SW 1271 (cell line): ENCODE data around the gene BUB1B.

Source experiments
- DNase-seq, 2 experiments: peaks; one replicate each; lab custom pipeline; 2025; lab: John Stamatoyannopoulos, UW

The BUB1B gene

DNA sequence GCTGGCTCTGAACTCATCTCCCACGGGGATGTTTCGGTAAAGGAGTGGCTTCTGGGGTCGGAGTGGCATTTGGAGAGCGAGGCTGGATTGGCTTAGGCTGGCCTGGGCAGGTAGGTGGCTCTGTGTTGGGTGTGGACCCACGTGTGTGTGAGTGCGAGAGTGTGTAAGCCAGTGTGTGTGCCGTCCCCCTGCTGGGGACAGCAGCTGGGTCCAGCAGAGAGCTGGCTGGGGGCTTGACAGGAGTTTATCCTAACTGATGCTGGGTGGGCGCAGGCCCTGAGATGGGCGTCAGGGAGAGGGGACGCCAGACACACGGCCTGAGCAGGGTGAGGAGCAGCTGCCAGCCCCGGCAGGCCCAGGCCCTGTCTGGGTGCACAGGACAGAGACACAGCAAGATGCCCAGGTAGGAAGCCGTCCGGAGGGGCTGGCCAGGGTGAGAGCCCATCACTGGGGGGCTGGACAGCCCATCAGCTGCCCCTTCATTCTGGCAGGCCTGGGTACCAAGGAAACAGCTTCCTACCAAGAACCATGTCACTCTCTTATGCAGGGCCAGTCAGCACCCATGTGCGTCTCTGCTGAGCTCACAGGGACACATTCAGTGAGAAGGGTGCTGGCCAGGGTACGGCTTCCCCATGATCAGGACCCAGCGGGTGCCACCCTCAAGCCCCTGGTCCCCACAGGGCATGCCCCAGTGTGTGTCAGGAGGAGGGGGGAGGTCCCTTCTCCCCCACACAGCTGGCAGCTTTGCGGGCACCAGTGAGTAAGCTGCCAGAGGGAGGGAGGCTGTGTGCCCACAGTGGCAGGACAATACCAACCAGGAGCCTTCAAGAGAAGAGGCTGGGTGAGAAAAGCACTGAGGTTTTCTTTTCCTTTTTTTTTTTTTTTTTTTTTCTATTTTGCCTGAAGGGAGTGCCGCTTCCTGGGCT is 79.1 kb downstream of the BUB1B start:
- no peak for DNase-seq

DNA sequence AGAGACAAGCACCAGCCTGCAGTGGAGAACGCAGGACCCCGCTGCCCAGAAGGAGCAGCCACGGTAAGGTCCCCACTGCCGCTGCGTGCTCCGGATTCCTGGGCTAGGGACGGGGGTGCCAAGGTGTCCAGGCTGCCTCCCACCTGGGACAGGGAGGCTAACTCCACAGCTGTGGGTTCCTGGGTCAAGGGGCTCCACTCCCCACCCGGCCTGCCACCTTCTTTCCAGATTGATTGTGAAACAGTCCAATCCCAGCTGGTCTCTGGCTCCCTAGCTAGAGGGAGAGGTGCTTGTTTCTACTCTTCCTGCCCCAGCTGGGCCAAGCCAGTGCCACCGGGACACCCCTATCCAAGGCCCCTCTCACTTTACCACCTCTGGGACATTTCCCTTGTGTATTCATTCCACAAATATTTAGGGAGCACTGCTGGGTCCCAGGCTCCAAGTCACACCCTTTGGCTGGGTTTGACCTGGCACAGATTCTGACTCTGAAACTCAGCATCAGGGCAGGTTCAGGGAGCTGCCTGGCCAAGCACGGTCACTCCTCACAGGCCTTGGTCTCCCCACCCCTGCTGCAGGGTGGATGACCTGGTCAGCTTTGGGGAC is 79.9 kb downstream of the BUB1B start:
- DNase-seq = no peak

DNA sequence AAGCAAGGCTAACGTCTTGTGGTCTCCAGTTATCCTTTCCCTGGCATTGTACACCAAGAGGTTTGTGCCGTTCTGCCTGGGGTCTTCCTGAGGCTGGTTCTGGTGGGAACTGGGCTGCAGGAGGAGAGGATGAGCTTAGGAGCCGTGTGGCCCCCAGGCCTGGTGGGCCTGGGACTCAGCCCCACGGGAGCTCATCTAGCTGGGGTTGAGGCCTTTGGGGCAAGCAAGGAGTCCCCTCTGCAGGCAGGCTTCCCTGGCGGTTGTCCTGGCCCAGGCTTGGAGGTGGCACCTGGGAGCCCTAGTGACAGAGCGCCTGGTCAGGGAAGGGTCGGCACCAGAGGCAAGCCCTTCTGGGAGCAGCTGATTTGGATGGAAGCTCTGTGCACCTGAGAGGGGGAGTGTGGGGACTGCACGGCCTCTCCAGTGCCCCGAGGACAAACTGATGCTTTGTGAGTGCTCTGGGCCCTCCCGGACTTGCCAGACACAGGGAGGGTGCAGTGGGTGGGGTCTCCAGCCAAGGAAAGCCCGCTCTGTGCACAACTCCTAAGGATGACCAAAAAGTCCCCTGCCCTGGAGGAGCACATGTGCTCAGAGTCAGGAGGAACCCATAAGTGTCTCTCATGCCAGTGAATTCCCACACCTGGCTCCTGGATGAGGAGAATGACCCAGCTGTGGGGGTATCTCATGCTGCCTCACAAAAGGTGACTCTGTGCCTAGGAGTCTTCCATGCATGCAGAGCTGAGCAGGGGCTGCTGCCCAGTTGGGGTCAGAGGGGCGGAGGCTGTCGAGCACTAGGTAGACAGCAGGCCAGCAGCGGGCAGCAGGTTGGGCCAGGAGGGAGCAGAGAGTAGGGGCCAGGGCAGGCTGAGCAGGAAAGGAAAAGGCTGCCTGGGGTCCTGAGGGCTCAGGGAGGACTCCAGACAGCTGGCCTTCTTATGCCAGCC is 80.7 kb downstream of the BUB1B start:
- DNase-seq = no peak

DNA sequence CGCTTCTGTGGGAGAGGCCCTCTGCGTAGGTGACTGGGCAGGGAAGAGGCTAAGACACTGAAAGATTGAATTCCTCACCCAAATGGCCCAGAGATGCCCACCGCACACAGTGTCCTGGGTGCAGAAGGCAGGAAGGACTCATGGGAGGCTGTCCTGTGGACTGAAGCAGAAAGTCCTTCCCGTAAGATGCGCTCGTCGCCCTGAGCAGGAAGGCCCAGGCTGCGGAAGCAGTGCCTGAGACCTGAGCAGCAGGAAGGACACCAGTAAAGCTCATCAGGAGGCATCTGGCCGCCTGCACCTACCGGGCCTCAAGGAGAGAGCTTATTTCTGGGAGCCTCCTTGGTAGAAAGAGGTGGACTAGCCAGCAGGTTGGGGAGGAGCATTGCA is 81.3 kb downstream of the BUB1B start:
- no peak for DNase-seq

DNA sequence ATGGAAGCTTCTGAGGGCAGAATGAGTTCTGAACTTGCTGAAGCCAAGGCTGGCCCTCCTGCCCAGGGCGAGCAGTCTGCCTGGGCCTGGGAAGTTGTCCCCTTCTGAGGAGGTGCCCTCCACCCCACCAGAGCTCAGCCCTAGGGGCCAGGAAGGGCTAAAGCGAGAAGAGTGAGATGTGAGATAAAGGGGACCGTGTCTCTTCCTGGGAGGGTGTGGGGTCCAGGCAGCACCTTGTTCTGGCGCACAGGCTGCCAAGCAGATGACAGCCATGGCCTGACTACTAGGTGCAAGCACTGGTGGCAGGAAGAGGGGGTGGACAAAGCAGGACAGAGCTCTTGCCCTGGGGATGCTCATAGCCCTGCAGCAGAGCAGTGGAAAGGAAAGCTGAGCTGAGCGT is 81.7 kb downstream of the BUB1B start:
- no peak for DNase-seq

DNA sequence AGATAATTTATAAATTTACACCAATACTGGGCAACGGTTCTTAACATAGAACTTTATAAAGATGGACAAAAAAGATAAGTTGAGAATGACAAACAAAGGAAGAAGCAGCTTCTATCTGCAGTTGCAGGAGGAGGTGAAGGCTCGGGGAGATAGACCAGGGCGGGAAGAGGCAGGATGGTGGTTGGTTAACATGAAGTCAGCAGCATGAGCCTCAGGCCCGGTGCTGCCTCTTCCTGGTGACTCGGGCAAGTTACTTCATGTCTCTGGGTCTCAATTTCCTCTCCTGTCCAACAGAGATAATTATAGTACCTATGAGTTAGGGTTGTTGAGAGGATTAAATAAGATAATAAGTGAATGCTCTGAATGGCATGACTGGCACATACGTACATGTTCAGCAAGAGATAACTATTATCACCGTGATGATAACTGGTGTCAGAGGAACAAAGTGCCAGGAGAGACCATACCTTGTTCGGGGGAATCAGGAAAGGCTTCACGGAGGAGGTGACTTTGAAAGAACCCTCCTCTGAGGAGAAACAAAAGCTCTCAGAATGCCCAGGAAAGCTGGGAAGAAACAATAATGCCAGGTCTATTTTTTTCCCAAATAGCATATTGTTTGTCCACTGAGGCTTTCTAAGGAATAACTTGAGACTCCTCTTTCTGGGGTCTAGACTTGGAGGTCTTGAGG is 82.4 kb downstream of the BUB1B start:
- no peak for DNase-seq

DNA sequence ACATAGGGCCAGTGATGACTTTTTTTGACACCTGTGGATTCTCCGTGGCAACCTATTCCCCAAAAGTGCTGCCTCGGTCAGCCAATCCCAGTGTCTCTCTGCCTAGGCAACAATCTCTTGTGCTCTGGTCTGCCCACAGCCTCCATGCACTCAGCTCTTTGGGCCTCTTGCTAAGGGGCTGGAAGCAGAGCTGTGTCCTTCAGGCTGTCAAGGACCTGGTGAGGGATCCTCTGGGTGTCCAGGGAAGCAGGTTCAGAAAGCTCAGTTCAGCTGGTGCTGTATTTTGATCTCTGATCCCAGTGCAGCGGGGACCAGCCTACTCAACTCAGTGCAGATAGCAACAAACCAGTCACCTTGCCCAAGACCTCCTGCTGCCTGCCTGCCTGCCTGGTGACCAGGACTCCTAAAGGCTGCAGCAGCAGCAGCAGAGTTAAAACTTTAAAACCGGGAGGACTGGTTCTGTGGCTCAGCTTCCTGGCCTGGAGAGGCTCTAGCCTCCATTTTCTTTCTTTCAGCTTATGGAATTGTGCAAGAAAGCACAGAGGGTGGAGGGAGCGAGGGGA is 84.2 kb downstream of the BUB1B start:
- no peak for DNase-seq

DNA sequence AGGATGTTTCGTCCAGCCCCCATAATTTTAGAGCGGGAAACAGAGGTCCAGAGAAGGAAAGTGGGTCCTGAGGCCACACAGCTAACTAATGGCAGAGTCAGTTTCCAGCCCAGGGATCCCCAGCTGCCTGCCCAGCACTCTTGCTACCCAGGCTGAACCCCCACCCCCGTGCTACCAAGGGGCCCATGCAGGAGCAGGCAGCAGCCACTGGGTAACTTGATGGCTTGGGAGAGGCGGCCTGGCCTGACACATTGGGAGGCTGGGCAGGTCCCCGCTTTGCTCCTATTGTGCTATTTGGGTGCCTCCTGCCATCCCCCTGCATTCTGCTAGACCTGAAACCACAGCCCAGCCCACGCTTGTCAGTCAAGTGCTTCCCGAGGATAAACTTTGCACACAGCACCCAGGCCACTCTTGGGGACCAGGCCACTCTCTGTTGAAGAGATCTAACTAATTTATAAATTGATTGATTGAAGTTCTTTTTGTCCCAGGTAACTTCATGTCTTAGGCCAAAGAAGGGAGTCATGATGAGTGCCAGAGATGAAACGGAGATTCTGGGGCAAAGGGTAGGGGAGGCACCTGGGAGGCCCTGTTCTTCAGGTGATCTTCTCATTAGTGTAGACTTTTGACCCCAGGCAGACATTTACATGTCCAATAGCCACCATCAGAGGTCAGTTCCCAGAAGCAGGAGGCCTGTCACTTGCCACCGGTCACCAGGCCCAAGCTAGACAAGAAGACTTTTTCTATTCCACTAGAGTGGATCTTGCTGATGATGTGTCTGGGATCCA is 85.0 kb downstream of the BUB1B start:
- no peak for DNase-seq

DNA sequence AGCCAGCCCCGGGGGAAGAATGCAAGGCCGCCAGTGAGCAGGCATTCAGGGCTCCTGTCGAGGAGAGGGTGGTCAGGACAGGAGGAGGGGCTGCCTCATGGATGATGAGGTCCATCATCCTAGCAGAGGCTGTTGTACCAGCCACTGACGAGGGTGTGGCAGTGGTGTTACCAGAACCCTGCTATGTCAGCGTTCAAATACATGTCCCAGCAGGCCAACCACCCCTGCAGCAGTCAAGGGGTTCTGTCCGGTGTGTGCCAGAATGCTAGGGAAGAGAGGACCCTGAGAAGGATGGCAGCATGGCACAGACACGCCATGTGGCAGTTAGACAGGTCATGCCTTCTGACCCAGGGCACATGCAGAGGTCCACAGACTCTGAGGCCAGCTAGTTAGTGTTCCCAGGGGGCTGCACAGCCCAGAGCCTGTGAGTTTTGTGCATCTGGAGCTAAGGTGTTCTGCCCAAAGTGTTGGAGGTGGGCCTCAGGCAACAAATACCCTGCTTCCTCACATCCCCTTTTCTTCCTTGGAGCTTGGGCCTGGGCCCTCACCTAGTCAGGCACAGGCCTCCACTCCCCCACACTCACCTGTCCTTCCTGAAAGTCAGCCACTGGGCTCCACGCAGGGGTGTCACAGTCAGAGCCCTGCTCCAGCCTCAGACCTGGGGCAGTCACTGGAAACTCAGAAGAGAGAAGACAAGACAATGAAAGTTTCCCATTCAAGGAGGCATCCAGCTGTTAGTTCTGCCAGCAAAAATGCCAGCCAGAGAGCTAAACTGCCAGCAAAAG is 85.8 kb downstream of the BUB1B start:
- no peak for DNase-seq

DNA sequence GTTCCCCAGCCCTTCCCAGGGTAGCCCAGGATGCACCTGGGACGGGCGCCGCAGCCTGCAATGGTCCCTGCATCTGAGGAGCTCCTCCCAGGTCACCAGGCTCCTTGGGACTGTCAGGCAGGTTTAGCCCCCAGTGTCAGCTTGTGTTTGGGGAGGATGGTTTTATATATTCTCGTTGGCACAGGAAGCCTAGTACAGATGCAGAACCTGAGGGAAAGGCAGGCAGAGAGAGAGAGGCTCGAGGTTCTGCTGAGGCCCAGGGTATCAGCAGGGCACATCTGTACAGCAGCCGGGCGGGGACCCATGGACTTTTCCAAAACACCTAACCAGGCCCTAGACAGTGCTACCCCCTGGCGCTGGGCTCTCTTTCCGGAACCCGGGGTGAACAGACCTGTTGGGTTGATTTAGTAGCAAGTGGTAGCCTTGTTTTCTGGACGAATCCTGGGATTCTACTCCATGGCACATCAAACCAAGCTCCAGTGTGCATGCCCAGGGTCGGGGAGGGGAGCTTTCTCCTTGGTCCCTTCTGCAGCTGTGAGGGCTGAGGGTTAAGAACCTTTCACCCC is 86.6 kb downstream of the BUB1B start:
- DNase-seq = no peak

DNA sequence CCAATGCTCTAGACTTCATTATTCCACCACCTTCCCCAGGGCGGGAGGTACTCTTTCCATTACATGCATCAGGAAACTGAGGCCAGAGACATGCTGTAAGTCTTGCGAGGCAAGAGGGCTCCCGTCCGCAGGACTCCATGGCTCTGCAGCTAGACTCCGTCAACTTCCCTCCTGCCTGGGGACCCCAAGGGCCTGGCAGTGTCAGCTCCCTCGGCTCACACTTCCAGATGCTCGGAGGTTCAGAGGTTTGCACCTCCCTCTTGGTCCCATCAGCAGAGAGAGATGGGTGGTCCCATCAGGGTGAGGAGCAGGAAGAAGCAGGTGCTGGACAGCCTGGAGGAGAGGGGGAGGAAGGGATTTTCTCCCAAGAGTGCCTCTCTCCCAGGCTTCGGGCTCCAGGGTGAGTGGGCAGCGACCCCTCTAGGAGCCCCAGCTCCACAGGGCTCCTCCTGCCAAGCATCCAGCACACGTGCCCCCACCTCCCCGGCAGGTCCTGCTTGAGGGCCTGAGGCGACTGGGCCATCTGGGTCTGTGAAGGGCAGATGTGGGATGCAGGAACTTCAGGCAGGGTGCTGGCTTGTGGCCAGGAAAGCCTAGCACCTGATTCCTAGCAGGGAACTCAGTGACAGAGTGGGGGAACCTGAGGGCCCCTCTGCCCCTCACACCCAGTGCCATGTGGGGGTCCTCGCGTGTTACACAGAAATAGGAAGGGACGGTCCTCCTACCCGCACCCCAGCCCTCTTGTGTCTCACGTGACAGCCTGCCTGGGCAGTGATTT is 87.3 kb downstream of the BUB1B start:
- no peak for DNase-seq

DNA sequence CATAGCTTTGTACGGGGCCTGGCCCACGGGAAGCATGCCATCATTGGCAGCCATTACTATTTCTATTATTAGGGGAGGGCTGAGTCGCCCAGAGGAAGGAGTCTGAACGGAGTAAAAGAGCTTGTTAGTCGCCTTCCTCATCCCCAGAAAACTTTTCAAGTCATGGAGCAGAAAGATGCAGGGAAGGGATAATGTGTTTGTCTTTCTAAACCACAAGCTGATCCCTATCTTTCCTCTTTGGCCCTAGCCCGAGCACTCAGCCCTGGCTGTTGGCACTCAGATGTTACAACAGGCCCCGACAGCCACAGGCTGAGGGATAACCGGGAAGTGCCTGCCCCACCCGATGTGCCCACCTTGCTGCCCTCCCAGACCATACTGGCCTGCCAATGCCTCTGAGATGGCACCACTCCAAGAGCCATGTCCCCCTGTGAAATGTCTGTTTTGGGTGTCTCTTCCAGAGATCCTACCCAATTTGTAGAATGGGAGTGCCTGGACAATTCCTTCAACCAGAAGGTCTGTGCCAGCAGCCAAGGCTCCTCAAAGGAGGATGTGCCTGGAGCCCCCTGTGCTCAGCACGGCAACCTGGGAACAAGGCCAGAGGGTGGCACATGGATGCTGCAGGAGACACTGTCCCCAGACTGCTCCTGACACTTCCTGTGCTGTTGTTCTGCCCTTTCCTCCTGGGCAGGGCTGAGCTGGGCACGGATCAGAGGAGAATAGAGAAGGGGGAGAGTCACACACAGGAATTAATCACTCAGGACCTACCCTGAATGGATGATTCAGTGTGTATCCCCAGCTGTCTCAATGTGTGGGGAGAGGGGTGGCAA is 88.8 kb downstream of the BUB1B start:
- no peak for DNase-seq

DNA sequence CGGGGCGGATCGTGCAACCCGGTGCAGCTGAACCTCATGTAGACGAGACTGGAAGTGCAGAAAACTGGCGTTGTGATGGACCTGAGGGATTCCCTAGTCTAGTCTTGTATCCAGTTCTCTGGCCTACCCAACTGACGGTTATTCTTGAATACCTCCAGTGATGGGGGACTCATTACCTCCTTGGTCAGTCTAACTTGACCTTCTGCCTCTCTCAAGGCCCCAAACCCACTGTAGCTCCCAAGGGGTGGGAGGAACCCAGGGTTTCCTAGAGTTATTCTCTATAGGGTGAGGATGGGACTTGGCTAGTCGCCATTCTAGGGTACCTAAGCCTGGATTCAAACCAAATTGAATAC is 89.4 kb downstream of the BUB1B start:
- DNase-seq = no peak

DNA sequence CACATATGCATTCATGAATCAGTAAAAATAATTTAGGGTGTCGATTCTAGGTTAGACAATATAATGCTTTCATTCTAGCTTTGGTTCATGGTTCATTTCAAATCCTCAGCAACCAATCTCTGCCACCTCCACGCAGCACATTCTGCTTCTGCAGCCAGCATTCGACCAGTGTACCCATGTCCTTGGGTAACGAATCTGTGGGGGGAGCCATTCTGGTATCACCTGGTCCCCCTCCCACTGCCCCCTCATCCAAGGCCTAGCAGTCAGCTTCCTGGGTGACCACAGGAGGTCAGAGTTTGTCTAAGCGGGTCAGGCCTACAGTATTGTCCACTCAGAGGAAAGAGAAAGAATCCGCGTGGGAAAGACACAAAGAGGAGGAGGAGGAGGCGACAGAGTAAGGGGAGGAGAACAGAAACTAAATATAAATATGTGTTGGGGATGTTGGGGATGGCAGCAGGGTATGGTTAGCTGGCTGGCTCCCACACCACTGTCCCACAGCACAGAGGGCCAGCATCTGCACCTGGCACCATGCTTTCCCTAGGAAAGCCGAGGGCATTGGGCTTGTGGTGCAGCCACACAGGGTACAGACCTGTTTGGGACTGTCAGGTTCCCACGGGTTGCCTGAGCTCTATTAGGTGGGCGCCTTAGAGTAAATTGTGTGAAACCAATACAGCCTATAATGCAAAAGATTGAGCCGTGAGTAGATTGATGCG is 90.1 kb downstream of the BUB1B start:
- DNase-seq = no peak

DNA sequence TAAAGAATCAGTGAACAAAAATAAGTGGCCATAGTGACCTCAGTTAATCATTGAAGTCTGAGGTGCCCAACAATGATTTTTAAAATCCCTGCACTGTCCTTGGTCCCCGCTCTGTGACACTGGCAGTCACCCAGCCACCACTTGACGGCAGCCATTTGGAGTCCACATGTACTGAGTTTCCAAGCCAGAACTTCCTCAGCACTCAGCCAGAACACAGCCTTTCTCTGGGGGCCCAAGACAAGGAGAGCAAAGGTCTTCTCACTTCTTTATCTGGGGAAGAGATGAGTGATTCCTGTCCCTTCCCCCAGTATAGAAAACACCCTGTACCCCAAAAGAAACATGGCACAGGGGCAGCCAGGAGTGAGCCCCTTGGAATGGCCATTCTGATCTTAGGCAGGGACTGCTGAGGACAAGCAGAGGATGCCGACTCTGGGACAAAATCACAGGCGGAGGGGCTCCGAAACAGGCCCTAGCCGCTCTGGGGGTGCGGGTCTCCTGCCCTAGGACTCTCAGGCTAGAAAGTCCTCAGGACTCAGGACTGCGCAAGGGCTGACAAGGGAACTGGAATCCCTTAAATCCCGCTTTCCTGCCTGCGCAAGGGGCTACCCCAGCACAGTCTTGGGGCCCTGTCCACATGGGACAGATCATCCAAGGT is 90.7 kb downstream of the BUB1B start:
- no peak for DNase-seq

DNA sequence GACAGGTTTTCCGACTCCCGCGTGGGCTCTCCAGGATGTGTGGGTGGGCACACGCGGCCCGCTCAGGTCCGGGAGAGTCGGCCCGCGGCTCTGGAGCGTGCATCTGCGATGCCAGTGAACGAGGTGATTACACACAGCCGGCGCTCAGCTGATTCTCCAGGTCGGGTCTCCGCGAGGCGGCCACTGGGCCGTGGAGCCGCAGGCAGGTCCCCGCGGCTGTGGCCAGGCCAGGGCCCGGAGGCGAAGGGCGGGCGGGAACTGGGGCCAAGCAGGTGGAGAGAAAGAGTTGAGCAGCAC is 91.2 kb downstream of the BUB1B start:
- DNase-seq = no peak
